ENCODE results near the gene TUBGCP3.

DNA sequence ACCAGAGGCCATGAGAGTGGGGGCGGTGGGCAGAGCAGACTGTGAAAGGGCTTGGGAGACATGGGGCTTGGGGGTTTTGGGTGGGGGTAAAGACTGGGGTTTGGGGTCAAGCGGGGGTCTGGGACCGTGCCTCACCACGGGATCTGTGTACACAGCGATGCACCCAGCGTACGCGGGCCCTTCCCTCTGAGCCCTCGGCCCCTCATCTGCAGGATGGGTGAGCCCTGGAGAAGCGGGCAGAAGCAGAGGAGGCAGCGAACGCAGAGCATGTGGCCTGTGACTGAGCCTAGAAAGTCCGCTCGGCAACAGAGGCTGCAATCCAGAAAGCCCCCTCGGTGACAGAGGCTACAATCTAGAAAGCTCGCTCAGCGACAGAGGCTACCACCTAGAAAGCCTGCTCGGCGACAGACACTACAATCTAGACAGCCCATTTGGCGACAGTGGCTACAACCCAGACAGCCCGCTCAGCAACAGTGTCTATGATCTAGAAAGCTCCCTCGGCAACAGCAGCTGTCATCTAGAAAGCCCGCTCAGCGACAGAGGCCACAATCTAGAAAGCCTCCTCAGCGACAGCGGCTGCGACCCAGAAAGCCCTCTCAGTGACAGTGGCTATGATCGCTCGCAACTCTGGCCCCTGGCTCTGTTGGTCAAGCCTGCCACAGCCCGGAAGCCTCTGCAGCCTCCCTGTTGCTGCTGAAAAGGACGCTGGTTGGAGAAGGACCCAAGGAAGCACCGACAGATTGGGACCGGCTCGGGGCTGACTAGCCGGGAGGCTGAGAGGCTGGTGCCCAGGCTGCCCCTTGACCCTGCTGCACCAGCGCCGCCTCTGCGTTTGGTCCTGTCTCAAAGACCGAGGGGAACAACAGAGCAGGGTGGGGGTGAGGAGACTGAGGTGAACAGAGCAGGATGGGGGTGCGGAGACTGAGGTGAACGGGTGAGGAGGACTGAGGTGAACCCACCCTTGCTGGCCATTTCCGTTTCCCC, 143.2 kb downstream of the TUBGCP3 start:
- TF ChIP-seq, protein P1, sequence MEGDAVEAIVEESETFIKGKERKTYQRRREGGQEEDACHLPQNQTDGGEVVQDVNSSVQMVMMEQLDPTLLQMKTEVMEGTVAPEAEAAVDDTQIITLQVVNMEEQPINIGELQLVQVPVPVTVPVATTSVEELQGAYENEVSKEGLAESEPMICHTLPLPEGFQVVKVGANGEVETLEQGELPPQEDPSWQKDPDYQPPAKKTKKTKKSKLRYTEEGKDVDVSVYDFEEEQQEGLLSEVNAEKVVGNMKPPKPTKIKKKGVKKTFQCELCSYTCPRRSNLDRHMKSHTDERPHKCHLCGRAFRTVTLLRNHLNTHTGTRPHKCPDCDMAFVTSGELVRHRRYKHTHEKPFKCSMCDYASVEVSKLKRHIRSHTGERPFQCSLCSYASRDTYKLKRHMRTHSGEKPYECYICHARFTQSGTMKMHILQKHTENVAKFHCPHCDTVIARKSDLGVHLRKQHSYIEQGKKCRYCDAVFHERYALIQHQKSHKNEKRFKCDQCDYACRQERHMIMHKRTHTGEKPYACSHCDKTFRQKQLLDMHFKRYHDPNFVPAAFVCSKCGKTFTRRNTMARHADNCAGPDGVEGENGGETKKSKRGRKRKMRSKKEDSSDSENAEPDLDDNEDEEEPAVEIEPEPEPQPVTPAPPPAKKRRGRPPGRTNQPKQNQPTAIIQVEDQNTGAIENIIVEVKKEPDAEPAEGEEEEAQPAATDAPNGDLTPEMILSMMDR (conservative IDR thresholded peaks at IDR 0.05 in 1 of 2, IDR thresholded peaks at IDR 0.05 in 1 of 2; ENCODE audit: extremely low read depth in 1 of 2, insufficient read depth in 1 of 2, low read depth in 1 of 2, low read length in 2 of 2), result no peak
- TF ChIP-seq EZH2 (IDR thresholded peaks at IDR 0.05; ENCODE audit: borderline replicate concordance, low read length), result no peak
